ENCODE measurements around the gene VEZT.

The VEZT gene

DNA sequence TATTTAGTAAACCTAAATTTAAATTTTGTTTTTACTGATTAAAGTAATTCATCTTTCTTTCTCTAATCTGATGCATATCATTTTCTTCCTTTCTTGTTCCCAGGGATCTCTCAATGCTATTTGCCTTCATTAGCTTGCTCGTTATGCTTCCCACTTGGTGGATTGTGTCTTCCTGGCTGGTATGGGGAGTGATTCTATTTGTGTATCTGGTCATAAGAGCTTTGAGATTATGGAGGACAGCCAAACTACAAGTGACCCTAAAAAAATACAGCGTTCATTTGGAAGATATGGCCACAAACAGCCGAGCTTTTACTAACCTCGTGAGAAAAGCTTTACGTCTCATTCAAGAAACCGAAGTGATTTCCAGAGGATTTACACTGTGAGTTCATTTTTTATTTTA, 48.6 kb downstream of the VEZT start:
- Histone ChIP-seq H3K27me3 (ENCODE audit: insufficient read depth, low read length) (no peaks in the 10 kb centered on the region), H3K4me3 (ENCODE audit: low read length) (no peak overlapping the region), H3K27ac (ENCODE audit: low read length) (no peak overlapping the region), H3K36me3 (ENCODE audit: insufficient read depth, low read depth, low read length) (peaks cover 79% of the 10 kb centered on the region), H3K4me1 (ENCODE audit: insufficient read depth, low read length) (no peaks in the 10 kb centered on the region), H3K9me3 (ENCODE audit: insufficient read depth, low read depth, low read length) (no peaks in the 10 kb centered on the region), H3K9ac (ENCODE audit: low read depth, low read length) (no peak overlapping the region)

DNA sequence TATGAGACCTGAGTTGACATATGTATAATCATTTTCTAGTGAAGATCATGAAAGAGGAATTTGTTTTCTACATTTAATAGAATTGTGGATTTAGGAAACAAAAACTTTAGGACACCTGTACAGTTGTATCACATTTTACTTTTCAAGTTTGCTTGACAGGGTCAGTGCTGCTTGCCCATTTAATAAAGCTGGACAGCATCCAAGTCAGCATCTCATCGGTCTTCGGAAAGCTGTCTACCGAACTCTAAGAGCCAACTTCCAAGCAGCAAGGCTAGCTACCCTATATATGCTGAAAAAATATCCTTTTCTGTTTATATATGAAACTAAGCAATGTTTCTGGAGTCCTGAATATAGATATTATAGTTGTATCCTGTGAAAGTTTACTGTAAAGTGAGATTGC, 52.3 kb downstream of the VEZT start:
- H3K9me3 ChIP-seq (ENCODE audit: insufficient read depth, low read depth, low read length): no peaks in the 10 kb centered on the region
- H3K27me3 ChIP-seq (ENCODE audit: insufficient read depth, low read length): no peaks in the 10 kb centered on the region
- no peak overlapping the region for H3K27ac ChIP-seq (ENCODE audit: low read length)
- no peak overlapping the region for H3K9ac ChIP-seq (ENCODE audit: low read depth, low read length)
- H3K36me3 ChIP-seq (ENCODE audit: insufficient read depth, low read depth, low read length): peaks cover 78% of the 10 kb centered on the region
- no peaks in the 10 kb centered on the region for H3K4me1 ChIP-seq (ENCODE audit: insufficient read depth, low read length)
- no peak overlapping the region for H3K4me3 ChIP-seq (ENCODE audit: low read length)

DNA sequence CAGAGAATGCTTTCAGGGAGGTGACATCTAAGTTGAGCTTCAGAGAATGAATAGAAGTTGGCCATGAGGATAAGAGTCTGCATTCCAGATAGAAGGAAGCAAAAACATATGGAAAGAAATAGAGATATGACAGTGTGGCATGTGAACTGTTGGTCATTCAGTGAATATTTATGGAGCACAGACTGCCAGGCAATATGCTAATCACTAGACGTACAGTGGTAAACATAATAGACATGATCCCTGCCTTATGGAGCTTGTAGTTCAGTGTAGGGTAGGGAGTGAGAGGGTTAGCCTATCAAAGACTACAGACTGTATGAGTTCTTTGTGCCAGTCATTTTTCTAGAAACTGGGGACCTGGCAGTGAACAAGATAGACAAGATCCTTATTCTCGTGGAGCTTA, 53.9 kb downstream of the VEZT start:
- H3K4me1 ChIP-seq (ENCODE audit: insufficient read depth, low read length): no peaks in the 10 kb centered on the region
- H3K27ac ChIP-seq (ENCODE audit: low read length): no peak overlapping the region
- no peak overlapping the region for H3K4me3 ChIP-seq (ENCODE audit: low read length)
- no peaks in the 10 kb centered on the region for H3K27me3 ChIP-seq (ENCODE audit: insufficient read depth, low read length)
- no peaks in the 10 kb centered on the region for H3K9me3 ChIP-seq (ENCODE audit: insufficient read depth, low read depth, low read length)
- H3K36me3 ChIP-seq (ENCODE audit: insufficient read depth, low read depth, low read length): peaks cover 80% of the 10 kb centered on the region
- H3K9ac ChIP-seq (ENCODE audit: low read depth, low read length): no peak overlapping the region

DNA sequence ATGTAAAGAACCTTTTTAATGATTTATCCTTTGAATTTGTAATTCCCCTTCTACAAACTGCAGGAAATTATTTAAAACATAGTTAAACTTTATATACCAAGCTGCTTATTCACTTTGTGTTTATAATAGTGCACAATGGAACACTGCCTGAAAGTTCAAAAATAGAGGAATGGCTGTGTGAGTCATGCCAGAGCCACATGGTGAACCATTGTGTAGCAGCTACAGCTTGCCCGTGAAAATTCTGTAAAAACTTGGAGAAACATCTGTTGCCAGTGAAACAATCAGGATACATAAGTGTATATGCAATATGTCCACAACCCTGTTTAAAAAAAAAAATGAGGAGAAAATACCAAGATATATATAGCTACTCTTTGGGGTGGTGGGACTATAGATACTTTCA, 59.5 kb downstream of the VEZT start:
- Histone ChIP-seq H3K9ac (ENCODE audit: low read depth, low read length) (no peak overlapping the region), H3K27me3 (ENCODE audit: insufficient read depth, low read length) (no peaks in the 10 kb centered on the region), H3K36me3 (ENCODE audit: insufficient read depth, low read depth, low read length) (peaks cover 67% of the 10 kb centered on the region), H3K4me3 (ENCODE audit: low read length) (no peak overlapping the region), H3K4me1 (ENCODE audit: insufficient read depth, low read length) (no peaks in the 10 kb centered on the region), H3K9me3 (ENCODE audit: insufficient read depth, low read depth, low read length) (no peaks in the 10 kb centered on the region), H3K27ac (ENCODE audit: low read length) (no peak overlapping the region)

DNA sequence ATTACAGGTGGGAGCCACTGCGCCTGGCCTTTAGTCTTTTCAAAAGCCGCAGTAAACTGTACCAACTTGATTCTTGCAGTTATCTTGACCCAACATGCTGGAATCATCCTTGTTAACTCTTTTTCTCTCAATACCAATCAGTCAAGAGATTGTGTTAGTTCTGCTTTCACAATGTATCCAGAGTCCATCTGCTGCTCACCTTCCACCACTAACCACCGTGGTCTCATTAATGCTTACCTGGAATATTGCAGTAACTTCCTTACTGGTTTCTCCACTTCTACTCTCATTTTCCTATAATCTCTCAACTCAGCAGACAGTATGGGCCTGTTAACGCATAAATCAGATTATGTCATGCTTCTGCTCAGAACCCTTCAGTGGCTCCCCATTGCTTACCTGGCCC, 62.2 kb downstream of the VEZT start:
- peaks cover 71% of the 10 kb centered on the region for H3K36me3 ChIP-seq (ENCODE audit: insufficient read depth, low read depth, low read length)
- no peaks in the 10 kb centered on the region for H3K27me3 ChIP-seq (ENCODE audit: insufficient read depth, low read length)
- H3K4me3 ChIP-seq (ENCODE audit: low read length): no peak overlapping the region
- H3K4me1 ChIP-seq (ENCODE audit: insufficient read depth, low read length): no peaks in the 10 kb centered on the region
- H3K27ac ChIP-seq (ENCODE audit: low read length): no peak overlapping the region
- no peaks in the 10 kb centered on the region for H3K9me3 ChIP-seq (ENCODE audit: insufficient read depth, low read depth, low read length)
- no peak overlapping the region for H3K9ac ChIP-seq (ENCODE audit: low read depth, low read length)

DNA sequence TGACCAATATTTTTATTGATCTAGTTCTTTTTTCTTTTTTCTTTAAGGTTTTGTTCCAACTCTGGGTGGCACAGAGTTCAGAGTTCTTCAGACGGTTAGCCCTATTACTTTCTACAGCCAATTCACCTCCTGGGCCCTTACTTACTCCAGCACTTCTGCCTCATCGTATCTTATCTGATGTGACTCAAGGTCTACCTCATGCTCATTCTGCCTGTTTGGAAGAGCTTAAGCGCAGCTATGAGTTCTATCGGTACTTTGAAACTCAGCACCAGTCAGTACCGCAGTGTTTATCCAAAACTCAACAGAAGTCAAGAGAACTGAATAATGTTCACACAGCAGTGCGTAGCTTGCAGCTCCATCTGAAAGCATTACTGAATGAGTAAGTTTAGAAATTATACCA, 64.7 kb downstream of the VEZT start:
- no peak overlapping the region for H3K27ac ChIP-seq (ENCODE audit: low read length)
- H3K27me3 ChIP-seq (ENCODE audit: insufficient read depth, low read length): no peaks in the 10 kb centered on the region
- no peak overlapping the region for H3K9ac ChIP-seq (ENCODE audit: low read depth, low read length)
- no peak overlapping the region for H3K4me3 ChIP-seq (ENCODE audit: low read length)
- peaks cover 58% of the 10 kb centered on the region for H3K36me3 ChIP-seq (ENCODE audit: insufficient read depth, low read depth, low read length)
- H3K9me3 ChIP-seq (ENCODE audit: insufficient read depth, low read depth, low read length): no peaks in the 10 kb centered on the region
- no peaks in the 10 kb centered on the region for H3K4me1 ChIP-seq (ENCODE audit: insufficient read depth, low read length)

DNA sequence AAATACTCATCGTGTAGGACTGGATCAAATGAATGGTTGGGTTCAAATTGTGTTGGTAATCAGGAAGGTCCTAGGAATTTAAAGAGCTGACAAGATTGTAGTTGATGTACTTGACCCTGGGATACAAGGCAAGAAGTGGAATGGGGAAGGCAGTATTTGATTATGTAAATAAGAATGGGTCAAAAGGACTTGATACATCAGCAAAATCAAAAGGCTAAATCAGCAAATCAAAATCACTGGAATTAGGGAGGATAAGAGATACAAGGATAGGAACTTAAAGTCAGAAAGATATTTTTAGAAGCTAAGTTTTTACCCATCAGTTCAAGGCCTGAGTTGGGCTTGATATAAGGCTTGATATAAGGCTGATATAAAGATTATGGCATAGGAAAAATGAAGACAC, 65.8 kb downstream of the VEZT start:
- Histone ChIP-seq H3K27ac (ENCODE audit: low read length) (no peak overlapping the region), H3K27me3 (ENCODE audit: insufficient read depth, low read length) (no peaks in the 10 kb centered on the region), H3K9me3 (ENCODE audit: insufficient read depth, low read depth, low read length) (no peaks in the 10 kb centered on the region), H3K36me3 (ENCODE audit: insufficient read depth, low read depth, low read length) (peaks cover 58% of the 10 kb centered on the region), H3K4me1 (ENCODE audit: insufficient read depth, low read length) (no peaks in the 10 kb centered on the region), H3K4me3 (ENCODE audit: low read length) (no peak overlapping the region), H3K9ac (ENCODE audit: low read depth, low read length) (no peak overlapping the region)

DNA sequence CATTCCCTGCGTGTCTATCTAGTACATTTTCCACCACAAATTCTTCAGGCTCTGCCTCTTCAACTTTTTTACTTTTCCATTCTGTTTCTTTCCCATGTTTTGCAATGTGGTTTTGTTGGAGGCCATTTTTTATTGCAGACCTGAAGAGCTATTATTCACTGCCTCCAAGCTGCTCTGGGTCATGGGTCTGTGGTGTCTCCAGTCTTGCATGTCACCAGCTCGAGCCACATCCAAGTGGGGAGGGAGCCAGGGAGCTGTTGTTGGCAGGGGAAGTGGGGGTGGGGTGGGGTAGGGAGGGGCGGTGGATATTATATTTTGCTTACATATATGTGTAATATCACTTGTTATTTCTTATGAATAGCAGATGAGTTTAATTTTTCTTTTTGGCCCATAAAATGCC, 69.1 kb downstream of the VEZT start:
- Histone ChIP-seq H3K4me3 (ENCODE audit: low read length) (no peak overlapping the region), H3K27me3 (ENCODE audit: insufficient read depth, low read length) (no peaks in the 10 kb centered on the region), H3K9ac (ENCODE audit: low read depth, low read length) (no peak overlapping the region), H3K9me3 (ENCODE audit: insufficient read depth, low read depth, low read length) (no peaks in the 10 kb centered on the region), H3K27ac (ENCODE audit: low read length) (no peak overlapping the region), H3K4me1 (ENCODE audit: insufficient read depth, low read length) (no peaks in the 10 kb centered on the region), H3K36me3 (ENCODE audit: insufficient read depth, low read depth, low read length) (peaks cover 71% of the 10 kb centered on the region)

DNA sequence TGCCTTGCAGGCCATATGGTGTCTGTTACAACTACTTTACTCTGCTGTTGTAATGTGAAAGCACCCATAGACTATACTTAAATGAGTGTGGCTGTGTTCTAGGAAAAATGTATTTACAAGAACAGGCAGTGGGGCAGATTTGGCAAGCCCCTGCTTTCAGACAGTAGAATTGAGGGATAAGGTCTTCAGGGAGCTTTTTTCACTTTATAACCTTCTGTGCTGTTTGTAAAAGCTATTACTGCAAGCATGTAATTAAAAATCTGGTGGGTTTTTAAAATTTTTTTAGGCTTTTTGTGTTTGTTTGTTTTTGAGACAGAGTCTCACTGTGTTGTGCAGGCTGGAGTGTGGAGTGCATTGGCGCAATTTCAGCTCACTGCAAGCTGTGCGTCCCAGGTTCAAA, 73.9 kb downstream of the VEZT start:
- Histone ChIP-seq H3K36me3 (ENCODE audit: insufficient read depth, low read depth, low read length) (peaks cover 75% of the 10 kb centered on the region), H3K9me3 (ENCODE audit: insufficient read depth, low read depth, low read length) (no peaks in the 10 kb centered on the region), H3K9ac (ENCODE audit: low read depth, low read length) (no peak overlapping the region), H3K27ac (ENCODE audit: low read length) (no peak overlapping the region), H3K27me3 (ENCODE audit: insufficient read depth, low read length) (no peaks in the 10 kb centered on the region), H3K4me1 (ENCODE audit: insufficient read depth, low read length) (no peaks in the 10 kb centered on the region), H3K4me3 (ENCODE audit: low read length) (no peak overlapping the region)

DNA sequence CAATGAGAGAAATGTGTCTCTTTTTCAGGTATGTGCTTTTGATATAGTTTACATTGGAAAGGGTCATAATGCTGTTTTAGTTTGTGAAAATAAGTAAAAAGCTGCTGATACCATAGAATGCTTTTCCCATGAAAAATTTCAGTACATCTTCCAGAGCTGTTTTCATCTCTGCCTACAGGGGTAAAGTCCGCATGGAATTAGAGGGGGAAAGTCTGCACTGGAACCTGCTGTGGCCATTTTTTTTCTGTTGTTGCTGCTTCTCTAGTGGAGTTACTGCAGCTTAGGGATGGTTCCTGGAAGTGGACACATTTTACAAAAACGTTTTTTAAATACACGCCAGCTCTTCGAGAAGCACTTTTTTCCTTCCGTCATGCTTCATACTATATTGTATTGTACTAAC, 81.3 kb downstream of the VEZT start:
- Histone ChIP-seq H3K4me1 (ENCODE audit: insufficient read depth, low read length) (no peaks in the 10 kb centered on the region), H3K36me3 (ENCODE audit: insufficient read depth, low read depth, low read length) (peaks cover 72% of the 10 kb centered on the region), H3K27me3 (ENCODE audit: insufficient read depth, low read length) (no peaks in the 10 kb centered on the region), H3K9ac (ENCODE audit: low read depth, low read length) (no peak overlapping the region), H3K4me3 (ENCODE audit: low read length) (no peak overlapping the region), H3K27ac (ENCODE audit: low read length) (no peak overlapping the region), H3K9me3 (ENCODE audit: insufficient read depth, low read depth, low read length) (no peaks in the 10 kb centered on the region)

DNA sequence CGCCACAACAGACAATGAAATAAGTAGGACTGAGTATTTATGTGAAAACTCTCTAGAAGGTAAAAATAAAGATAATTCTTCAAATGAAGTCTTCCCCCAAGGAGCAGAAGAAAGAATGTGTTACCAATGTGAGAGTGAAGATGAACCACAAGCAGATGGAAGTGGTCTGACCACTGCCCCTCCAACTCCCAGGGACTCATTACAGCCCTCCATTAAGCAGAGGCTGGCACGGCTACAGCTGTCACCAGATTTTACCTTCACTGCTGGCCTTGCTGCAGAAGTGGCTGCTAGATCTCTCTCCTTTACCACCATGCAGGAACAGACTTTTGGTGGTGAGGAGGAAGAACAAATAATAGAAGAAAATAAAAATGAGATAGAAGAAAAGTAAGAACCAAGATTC, 82.7 kb downstream of the VEZT start:
- Histone ChIP-seq H3K4me1 (ENCODE audit: insufficient read depth, low read length) (no peaks in the 10 kb centered on the region), H3K9me3 (ENCODE audit: insufficient read depth, low read depth, low read length) (no peaks in the 10 kb centered on the region), H3K36me3 (ENCODE audit: insufficient read depth, low read depth, low read length) (peaks cover 63% of the 10 kb centered on the region), H3K9ac (ENCODE audit: low read depth, low read length) (no peak overlapping the region), H3K27ac (ENCODE audit: low read length) (no peak overlapping the region), H3K27me3 (ENCODE audit: insufficient read depth, low read length) (no peaks in the 10 kb centered on the region), H3K4me3 (ENCODE audit: low read length) (no peak overlapping the region)

DNA sequence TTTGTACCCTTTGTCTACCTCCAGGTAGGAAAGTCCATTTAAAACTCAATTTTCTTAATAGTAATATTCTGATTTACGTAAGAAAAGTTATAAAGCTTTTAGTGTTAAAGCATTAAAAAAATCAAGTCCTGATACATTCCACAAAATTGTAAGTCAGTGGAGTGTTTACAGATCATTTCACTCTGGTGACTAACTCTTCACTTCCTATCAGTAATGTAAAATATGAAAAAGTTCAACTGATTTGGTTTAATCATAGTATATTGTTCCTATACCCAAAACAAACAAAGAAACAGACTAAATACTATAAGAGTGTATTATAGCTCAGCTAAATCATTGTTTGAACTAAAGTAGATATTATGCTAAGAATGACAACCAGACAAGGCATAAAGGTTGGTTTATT, 85.9 kb downstream of the VEZT start:
- no peak overlapping the region for H3K9ac ChIP-seq (ENCODE audit: low read depth, low read length)
- peaks cover 40% of the 10 kb centered on the region for H3K36me3 ChIP-seq (ENCODE audit: insufficient read depth, low read depth, low read length)
- no peak overlapping the region for H3K27ac ChIP-seq (ENCODE audit: low read length)
- H3K9me3 ChIP-seq (ENCODE audit: insufficient read depth, low read depth, low read length): no peaks in the 10 kb centered on the region
- no peak overlapping the region for H3K4me3 ChIP-seq (ENCODE audit: low read length)
- no peaks in the 10 kb centered on the region for H3K27me3 ChIP-seq (ENCODE audit: insufficient read depth, low read length)
- H3K4me1 ChIP-seq (ENCODE audit: insufficient read depth, low read length): no peaks in the 10 kb centered on the region

DNA sequence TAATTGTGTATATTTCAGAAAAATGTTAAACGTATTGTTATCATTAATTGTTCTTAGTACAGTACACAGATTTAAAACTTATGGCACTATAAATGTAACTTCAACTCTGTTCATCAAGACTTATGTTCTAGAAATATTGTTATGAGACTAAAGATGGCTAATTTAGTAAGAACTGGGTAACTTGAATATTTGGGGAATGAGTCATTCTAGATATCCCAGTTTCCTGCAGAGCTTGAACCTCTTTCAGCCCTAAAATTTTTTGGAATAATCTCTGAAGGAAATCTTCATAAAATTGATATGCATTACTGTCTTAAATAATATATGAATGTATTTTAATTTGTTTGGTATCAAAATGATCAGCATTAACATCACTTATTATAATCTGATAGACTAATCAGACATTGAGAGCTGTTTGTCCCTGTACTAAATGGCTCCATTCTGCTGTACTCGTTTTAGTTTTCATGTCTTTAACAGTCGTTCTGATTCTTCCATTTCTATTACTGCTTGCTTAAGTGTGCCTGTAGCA, 87.1 kb downstream of the VEZT start:
- Histone ChIP-seq H3K36me3 (ENCODE audit: insufficient read depth, low read depth, low read length) (peaks cover 39% of the 10 kb centered on the region), H3K9me3 (ENCODE audit: insufficient read depth, low read depth, low read length) (no peaks in the 10 kb centered on the region), H3K27me3 (ENCODE audit: insufficient read depth, low read length) (no peaks in the 10 kb centered on the region), H3K27ac (ENCODE audit: low read length) (no peak overlapping the region), H3K4me3 (ENCODE audit: low read length) (no peak overlapping the region), H3K9ac (ENCODE audit: low read depth, low read length) (no peak overlapping the region), H3K4me1 (ENCODE audit: insufficient read depth, low read length) (no peaks in the 10 kb centered on the region)

All from iPS-20b (cell line).